Endothelial cell of umbilical vein (primary cell): ENCODE data around the gene CDH15. TPM values are rescaled to one million over a fixed set of nuclear protein-coding genes. Genes with fewer than 3 reads are reported as not detected.

Source experiments
- BruUV-seq: library from RNA; stranded (reverse); fragments of 400-500 nt; replicated peaks from 2 replicates; lab custom pipeline; 2021; lab: Mats Ljungman, UMichigan
- CTCF ChIA-PET: fragments of 300-600, 350-600 bp; sonication (Branson Sonifier 250); formaldehyde crosslinking; loops from one replicate; lab custom pipeline; 2021; ENCODE audit warnings: antibody characterized with exemption, inconsistent platforms; lab: Charles Lee
- POLR2A ChIA-PET: fragments of 300-600, 350-600 bp; sonication (Branson Sonifier 250); formaldehyde crosslinking; loops from one replicate; lab custom pipeline; 2021; ENCODE audit warnings: antibody characterized with exemption, inconsistent platforms; lab: Charles Lee
- DNase-seq: peaks from one replicate; pipeline ENCODE4 v3.0.0-alpha.2; 2011; ENCODE audit warnings: low read depth, low spot score
- FAIRE-seq: peaks from 2 replicates; lab custom pipeline; 2011; peaks lifted over from hg19 to GRCh38; lab: Jason Lieb, UNC
- H2AFZ ChIP-seq: 2 replicates; pipeline ENCODE4 v1.6.0; 2012; ENCODE audit warnings: low read depth, low read length, control low read depth, inconsistent platforms
- H3K27ac ChIP-seq: 2 replicates; pipeline ENCODE4 v1.5.1; 2011; ENCODE audit warnings: low read depth, mild to moderate bottlenecking, control low read depth, low read length, moderate library complexity; ENCODE audit not compliant: insufficient read depth
- H3K27me3 ChIP-seq, 2 experiments: 2 replicates each; pipeline versions ENCODE4 v1.6.0 to v1.6.1; 2011; ENCODE audit warnings: low read length in 2 of 2, mixed read lengths in 1 of 2; ENCODE audit not compliant: control insufficient read depth in 2 of 2, insufficient read depth in 2 of 2
- H3K36me3 ChIP-seq, 2 experiments: 2 replicates in 1 of 2; 3 replicates in 1 of 2; pipeline ENCODE4 v1.5.1; 2011; ENCODE audit warnings: low read length in 2 of 2, mild to moderate bottlenecking in 1 of 2, moderate library complexity in 1 of 2; ENCODE audit not compliant: control insufficient read depth in 2 of 2, insufficient read depth in 2 of 2; ENCODE audit errors: extremely low read depth in 1 of 2
- H3K4me1 ChIP-seq: 3 replicates; pipeline ENCODE4 v1.5.1; 2011; ENCODE audit warnings: mild to moderate bottlenecking, low read length; ENCODE audit not compliant: control insufficient read depth, insufficient read depth; ENCODE audit errors: extremely low read depth
- H3K4me2 ChIP-seq: 2 replicates; pipeline ENCODE4 v1.6.1; 2011; ENCODE audit warnings: low read length, control low read depth, mixed read lengths; ENCODE audit not compliant: insufficient read depth
- H3K4me3 ChIP-seq, 3 experiments: fragments of 200-600 bp in 1 of 3; sonication (generic), shearing (Covaris generic) in 1 of 3; replicated peaks in 1 of 3; 2 replicates each; pipeline ENCODE4 v1.5.1; 2011 to 2016; ENCODE audit warnings: control low read depth in 3 of 3, low read length in 3 of 3, mild to moderate bottlenecking in 2 of 3, inconsistent platforms in 1 of 3, low read depth in 1 of 3, moderate library complexity in 1 of 3; ENCODE audit not compliant: insufficient read depth in 1 of 3
- H3K79me2 ChIP-seq: 2 replicates; pipeline ENCODE4 v1.6.0; 2012; ENCODE audit warnings: low read length, inconsistent platforms; ENCODE audit not compliant: control insufficient read depth, insufficient read depth
- H3K9ac ChIP-seq: replicated peaks from 2 replicates; pipeline ENCODE3; 2011; ENCODE audit warnings: low read length, control low read depth; ENCODE audit not compliant: insufficient read depth; ENCODE audit errors: extremely low read depth
- H3K9me1 ChIP-seq: replicated peaks from 3 replicates; pipeline ENCODE4 v1.6.0; 2011; ENCODE audit warnings: mild to moderate bottlenecking, low read length; ENCODE audit not compliant: control insufficient read depth, insufficient read depth; ENCODE audit errors: extremely low read depth
- H3K9me3 ChIP-seq: replicated peaks from 2 replicates; pipeline ENCODE4 v1.5.1; 2012; ENCODE audit warnings: low read length, inconsistent platforms; ENCODE audit not compliant: control insufficient read depth, insufficient read depth
- H4K20me1 ChIP-seq: replicated peaks from 2 replicates; pipeline ENCODE3; 2011; ENCODE audit warnings: mild to moderate bottlenecking, low read length; ENCODE audit not compliant: control insufficient read depth, insufficient read depth; ENCODE audit errors: extremely low read depth
- EZH2 ChIP-seq: IDR thresholded peaks from 2 replicates; pipeline ENCODE4 v1.6.1; 2012; ENCODE audit warnings: borderline replicate concordance, low read depth, mild to moderate bottlenecking, moderate library complexity, low read length, inconsistent platforms; ENCODE audit not compliant: severe bottlenecking
- FOS ChIP-seq: IDR thresholded peaks from 2 replicates; pipeline ENCODE4 v1.6.1; 2011; ENCODE audit warnings: mild to moderate bottlenecking, low read length, moderate library complexity, borderline replicate concordance; ENCODE audit not compliant: insufficient read depth
- GATA2 ChIP-seq: IDR thresholded peaks from 2 replicates; pipeline ENCODE4 v1.7.0; 2011; ENCODE audit warnings: low read depth, mild to moderate bottlenecking, moderate library complexity, mixed read lengths, low read length; ENCODE audit not compliant: insufficient read length, insufficient read depth
- JUN ChIP-seq: IDR thresholded peaks from 2 replicates; pipeline ENCODE4 v1.6.1; 2011; ENCODE audit warnings: borderline replicate concordance, low read depth; ENCODE audit not compliant: insufficient read length, insufficient read depth
- MYC ChIP-seq: IDR thresholded peaks from one replicate; pipeline ENCODE4 v1.6.1; 2011; ENCODE audit warnings: mild to moderate bottlenecking, low read depth, low read length
- POLR2A ChIP-seq: IDR thresholded peaks from 2 replicates; pipeline ENCODE4 v1.6.1; 2012; ENCODE audit warnings: low read depth, mild to moderate bottlenecking, control low read depth, low read length
- POLR2AphosphoS5 ChIP-seq: IDR thresholded peaks from 2 replicates; pipeline ENCODE4 v1.6.1; 2012; ENCODE audit warnings: low read depth, mild to moderate bottlenecking, control low read depth, low read length, moderate library complexity; ENCODE audit not compliant: insufficient read depth
- dilution Hi-C: fragments of 300-500 bp; cut with MboI; formaldehyde crosslinking; loops from one replicate; pipeline ENCODE4 v1.15.0; 2019; ENCODE audit warnings: low sequenced_read_pairs; ENCODE audit not compliant: extremely low pct_ligation_motif_present
- intact Hi-C: fragments of 100-400 bp; cut with micrococcal nuclease; formaldehyde crosslinking; loops from one replicate; pipeline ENCODE4 v1.10.0; 2022
- polyA plus RNA-seq, 4 experiments: library from polyadenylated mRNA; depleted of rRNA in 3 of 4; stranded (reverse) in 3 of 4; unstranded in 1 of 4; fragments of >200 nt; gene quantifications; 2 replicates each; pipeline versions ENCODE4 v1.2.1 to v1.2.3, GENCODE V29; 2011 to 2012; ENCODE audit warnings: missing spikeins in 1 of 4
- total RNA-seq: library from RNA; stranded (reverse); gene quantifications from 2 replicates; pipeline ENCODE4 v1.2.3, GENCODE V29; 2021
- TF ChIP-seq, protein P1 (sequence below), 2 donors: IDR thresholded peaks; 1 replicate in 1 of 2; 2 replicates in 1 of 2; pipeline ENCODE4 v1.5.1; 2011; ENCODE audit warnings: low read length in 2 of 2, mild to moderate bottlenecking in 2 of 2, moderate library complexity in 2 of 2, control low read depth in 1 of 2, inconsistent platforms in 1 of 2, low read depth in 1 of 2; ENCODE audit not compliant: insufficient read depth in 1 of 2; ENCODE audit errors: extremely low read depth in 1 of 2
- TF ChIP-seq, protein P2 (sequence below): IDR thresholded peaks from 2 replicates; pipeline ENCODE4 v1.6.1; 2011; ENCODE audit not compliant: insufficient read depth, insufficient read length

Gene CDH15
- total and polyA plus RNA-seq, 2 donors (not counting 3 experiments of a cell fraction or from before 2014, with no cell fraction given): 0.44 TPM; not detected in 1

GRCh38 chr16:89146211-89147005 lies 25.1 kb upstream of the CDH15 start:
- no peaks in the 10 kb centered on the region for H3K4me1 ChIP-seq
- DNase-seq: no peak
- POLR2A ChIA-PET: no interaction called here
- dilution Hi-C loops (loop anchor here (25.0 kb wide), 1 partner anchor 184 kb away; no protein-coding TSS in a partner anchor), intact Hi-C loops (no loop called here)
- H4K20me1 ChIP-seq: no peaks in the 10 kb centered on the region
- BruUV-seq: no TSS peak
- no peak overlapping the region for H3K9ac ChIP-seq
- H3K79me2 ChIP-seq: no peaks in the 10 kb centered on the region
- H3K9me3 ChIP-seq: no peaks in the 10 kb centered on the region
- CTCF ChIA-PET: no interaction called here
- TF ChIP-seq JUN (no peak), POLR2A (no peak), MYC (no peak), POLR2AphosphoS5 (no peak), FOS (no peak), GATA2 (no peak), EZH2 (no peak)
- TF ChIP-seq, protein P1, sequence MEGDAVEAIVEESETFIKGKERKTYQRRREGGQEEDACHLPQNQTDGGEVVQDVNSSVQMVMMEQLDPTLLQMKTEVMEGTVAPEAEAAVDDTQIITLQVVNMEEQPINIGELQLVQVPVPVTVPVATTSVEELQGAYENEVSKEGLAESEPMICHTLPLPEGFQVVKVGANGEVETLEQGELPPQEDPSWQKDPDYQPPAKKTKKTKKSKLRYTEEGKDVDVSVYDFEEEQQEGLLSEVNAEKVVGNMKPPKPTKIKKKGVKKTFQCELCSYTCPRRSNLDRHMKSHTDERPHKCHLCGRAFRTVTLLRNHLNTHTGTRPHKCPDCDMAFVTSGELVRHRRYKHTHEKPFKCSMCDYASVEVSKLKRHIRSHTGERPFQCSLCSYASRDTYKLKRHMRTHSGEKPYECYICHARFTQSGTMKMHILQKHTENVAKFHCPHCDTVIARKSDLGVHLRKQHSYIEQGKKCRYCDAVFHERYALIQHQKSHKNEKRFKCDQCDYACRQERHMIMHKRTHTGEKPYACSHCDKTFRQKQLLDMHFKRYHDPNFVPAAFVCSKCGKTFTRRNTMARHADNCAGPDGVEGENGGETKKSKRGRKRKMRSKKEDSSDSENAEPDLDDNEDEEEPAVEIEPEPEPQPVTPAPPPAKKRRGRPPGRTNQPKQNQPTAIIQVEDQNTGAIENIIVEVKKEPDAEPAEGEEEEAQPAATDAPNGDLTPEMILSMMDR (IDR thresholded peaks at IDR 0.05; ENCODE audit: extremely low read depth in 1 of 2, insufficient read depth in 1 of 2, low read depth in 1 of 2, low read length in 2 of 2): no peak
- TF ChIP-seq, protein P2, sequence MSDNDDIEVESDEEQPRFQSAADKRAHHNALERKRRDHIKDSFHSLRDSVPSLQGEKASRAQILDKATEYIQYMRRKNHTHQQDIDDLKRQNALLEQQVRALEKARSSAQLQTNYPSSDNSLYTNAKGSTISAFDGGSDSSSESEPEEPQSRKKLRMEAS: no peak
- H3K4me3 ChIP-seq: no peak overlapping the region
- peaks cover 0 to 11% of the 10 kb centered on the region in 2 experiments for H3K36me3 ChIP-seq
- no peak overlapping the region for H2AFZ ChIP-seq
- H3K4me2 ChIP-seq: no peak overlapping the region
- H3K27ac ChIP-seq: no peak overlapping the region
- no peak for FAIRE-seq
- no peaks in the 10 kb centered on the region for H3K9me1 ChIP-seq
- no peaks in the 10 kb centered on the region for H3K27me3 ChIP-seq
